Measurements from ENCODE around the gene ANXA4.

The ANXA4 gene

DNA sequence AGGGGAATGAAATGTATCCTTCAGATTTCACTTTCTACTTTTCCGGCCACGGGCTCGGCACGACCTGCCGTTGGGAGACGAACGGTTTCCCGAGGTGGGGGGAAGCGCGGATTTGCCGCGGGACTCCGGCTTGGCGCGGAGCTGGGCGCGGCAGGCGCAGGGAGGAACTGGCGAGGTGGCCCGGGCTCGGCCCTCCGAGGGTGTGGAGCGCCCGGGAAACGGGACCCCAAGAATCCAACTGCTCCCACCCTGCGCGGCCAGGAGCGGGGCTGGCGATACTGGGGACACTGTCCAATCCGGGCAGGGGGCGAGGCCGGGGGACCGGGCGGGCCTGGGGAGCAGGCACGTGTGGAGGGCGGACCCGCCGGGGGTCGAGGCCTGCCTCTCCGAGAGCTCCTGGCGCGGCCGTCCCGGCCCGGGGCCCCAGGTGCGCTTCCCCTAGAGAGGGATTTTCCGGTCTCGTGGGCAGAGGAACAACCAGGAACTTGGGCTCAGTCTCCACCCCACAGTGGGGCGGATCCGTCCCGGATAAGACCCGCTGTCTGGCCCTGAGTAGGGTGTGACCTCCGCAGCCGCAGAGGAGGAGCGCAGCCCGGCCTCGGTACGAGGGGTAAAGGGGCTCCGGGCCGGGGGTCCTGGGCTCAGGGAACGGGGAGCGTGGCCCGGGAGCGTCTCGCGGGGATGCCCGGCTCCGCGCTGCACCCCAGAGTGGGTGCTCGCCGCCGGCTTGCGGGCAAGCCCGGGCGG lies at the start of gene ANXA4:
Gene ANXA4 (plus strand): TSS at position 560 of the 747 bp plus-strand sequence. CDS start 39,432 bp downstream, outside the sequence.
- peak; percentile 75 for DNase-seq

DNA sequence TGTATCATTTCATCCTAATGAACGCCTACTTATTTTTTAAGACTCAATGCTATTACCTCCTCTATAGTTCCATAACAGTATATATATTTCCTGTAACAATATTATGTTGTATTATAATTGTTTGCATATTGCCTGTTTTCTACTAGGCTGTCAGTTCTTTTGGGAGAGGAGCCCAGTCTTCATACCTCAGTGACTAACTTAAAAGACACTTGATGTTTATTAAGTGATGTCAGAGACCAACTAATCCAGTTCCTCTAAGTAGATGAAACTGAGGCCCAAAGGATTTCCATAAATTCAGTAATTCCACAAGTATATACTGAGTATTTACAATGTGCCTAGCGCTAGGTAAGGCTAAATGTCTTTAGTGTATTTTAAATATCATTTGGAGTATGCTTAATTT lies 49.5 kb upstream of the ANXA4 start:
- DNase-seq, result no peak

DNA sequence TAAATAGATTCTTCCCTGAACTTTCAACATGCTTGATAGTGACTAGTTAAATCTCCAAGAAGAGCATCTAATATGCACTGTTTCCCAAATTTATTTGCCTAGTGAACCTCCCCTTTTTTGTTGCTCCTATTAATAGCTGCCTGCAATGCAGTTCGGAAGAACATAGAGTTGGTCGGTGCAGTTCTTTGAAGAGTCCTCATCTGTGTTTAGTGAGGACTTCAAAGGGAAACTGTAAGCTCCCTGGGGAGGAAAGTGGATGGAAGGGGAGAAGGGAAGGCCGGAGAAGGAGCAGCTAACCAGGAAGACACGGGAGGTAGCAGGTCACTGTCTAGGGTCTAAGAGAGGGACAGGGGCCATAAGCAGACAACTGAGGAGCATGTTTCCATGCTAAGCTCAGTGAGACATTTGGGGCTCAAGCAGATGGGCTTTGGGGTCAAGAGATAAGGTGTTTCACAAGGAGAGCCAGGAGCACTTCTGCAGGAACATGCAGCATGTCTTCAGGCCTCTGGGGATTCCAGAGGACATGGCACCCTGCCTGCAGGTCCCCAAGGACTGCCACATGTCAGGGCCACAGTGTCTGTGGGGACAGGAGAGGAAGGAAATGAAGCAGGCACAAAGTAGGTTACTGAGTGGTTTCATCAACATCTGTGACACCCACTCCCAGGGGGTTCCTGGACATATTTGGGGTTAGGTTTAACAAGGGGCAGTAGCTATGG lies 48.7 kb upstream of the ANXA4 start:
- no peak for DNase-seq

DNA sequence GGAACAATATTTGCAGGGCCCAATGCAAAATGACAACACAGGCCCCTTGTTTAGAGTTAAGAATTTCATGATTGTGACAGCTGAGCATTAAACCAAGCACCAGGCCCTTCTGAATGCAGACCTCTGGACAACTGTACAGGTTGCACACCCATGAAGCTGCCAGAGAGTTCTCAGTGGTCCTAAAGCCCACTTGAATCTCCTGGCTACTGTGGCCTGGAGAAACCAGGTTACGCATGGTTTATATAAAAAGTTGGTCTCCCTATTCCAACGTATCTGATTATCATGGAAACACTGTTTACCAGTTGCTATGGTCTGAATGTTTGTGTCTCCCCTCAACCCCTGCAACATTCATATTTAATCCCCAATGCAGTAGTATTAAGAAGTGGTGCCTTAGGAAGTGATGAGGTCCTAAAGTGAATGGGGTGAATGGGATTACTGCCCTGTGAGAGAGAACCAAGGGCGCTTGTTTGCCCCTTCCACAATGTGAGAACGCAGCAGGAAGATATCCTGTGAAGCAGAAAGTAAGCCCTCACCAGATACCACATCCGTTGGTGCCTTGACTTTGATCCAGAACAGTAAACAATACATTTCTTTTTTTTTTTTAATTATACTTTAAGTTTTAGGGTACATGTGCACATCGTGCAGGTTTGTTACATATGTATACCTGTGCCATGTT lies 48.0 kb upstream of the ANXA4 start:
- no peak for DNase-seq

DNA sequence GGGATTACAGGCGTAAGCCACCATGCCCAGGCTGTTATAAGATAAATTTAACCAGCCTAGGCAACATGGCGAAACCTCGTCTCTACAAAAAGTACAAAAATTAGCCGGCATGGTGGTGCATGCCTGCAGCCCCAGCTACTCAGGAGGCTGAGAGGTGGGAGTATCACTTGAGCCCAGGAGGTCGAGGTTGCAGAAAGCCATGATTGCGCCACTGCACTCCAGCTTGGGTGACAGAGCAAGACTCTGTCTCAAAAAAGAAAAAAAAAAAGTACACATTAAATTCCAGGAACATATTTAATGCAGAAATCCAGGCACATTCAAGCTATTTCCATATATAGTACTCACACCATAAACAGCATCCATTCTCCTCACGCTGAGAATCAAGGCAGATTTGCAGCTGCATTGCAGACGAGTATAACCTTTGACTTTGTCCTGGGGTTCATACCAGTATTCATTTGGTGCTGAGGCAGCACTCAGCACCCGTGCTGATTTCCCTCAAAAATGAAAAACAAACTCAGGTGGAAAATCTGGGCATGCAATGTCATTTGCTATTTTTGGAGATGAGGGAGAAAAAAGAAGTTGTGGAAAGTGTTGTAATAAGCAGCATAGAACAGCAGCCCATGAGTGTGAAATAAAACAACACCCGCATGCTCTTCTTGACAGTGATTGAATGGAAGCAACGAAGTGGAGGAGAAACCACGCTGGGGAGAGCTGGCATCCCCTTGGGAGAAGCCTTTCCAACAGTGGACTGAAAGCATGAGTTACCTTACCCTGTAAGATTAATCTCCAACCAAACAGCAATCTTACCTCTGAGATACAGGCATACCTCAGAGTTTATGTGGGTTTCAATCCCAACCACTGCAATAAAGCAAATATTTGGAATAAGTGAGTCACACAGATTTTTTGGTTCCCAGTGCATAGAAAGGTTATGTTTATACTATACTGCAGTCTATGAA lies 46.8 kb upstream of the ANXA4 start:
- peak; percentile 32 for DNase-seq

DNA sequence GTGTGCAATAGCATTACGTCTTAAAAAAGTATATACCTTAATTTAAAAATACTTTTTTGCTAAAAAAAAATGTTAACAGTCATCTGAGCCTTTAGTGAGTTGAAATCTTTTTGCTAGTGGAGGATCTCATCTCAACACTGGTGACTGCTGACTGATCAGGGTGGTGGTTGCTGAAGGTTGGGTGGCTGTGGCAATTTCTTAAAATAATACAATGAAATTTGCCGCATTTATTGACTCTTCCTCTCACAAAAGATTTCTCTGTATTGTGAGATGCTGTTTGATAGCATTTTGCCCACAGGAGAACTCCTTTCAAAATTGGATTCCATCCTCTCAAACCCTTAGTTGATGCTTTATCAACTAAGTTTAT lies 46.1 kb upstream of the ANXA4 start:
- no peak for DNase-seq

DNA sequence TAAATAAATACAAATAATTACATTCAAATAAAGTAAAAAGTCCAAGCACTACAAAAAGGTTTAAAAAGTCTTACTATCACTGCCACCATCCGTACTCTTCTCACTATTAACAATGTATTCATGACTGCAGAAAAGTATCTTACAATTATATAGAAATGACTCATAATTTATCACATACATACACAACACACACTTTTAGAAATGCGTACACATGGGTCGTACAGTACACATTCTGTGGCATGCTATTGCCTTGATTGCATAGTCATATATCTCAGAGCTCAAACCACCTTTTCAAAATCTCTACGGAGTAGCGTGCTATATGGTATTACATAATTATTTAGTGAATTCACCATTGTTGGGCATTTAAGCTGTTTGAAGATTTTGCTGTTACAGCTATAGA lies 41.6 kb upstream of the ANXA4 start:
- no peak for DNase-seq

DNA sequence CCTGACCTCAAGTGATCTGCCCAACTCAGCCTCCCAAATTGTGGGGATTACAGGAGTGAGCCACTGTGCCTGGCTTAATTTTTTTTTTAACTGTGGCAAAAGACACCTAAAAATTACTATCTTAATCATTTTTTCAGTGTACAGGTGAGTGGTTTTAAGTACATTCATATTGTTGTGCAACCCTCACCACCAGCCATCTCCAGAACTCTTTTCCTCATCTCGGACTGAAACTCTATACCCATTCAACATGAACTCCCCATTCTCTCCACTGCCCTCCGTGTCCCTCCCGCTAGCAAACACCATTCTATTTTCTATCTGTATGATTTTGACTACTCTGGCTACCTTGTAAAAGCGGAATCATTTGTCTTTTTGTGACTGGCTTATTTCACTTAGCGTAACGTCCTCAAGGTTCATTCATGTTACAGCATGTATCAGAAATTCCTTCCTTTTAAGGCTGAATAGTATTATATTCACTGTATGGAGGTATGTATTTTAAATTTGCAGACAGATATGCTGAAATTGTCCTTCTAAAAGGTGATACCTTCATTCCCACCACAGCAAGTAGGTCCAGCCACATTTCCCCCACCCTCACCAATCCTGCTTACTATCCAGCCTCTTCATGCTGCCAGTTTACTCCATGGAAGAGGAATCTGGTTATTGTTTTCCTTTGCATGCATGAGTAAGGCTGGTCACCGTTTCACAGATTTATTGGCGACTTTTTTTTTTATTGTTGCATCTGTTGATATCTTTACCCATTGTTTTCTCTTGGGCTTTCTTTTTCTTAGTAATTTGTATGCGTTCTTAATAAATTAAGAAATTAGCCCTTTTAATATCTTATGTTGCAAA lies 40.6 kb upstream of the ANXA4 start:
- no peak for DNase-seq

DNA sequence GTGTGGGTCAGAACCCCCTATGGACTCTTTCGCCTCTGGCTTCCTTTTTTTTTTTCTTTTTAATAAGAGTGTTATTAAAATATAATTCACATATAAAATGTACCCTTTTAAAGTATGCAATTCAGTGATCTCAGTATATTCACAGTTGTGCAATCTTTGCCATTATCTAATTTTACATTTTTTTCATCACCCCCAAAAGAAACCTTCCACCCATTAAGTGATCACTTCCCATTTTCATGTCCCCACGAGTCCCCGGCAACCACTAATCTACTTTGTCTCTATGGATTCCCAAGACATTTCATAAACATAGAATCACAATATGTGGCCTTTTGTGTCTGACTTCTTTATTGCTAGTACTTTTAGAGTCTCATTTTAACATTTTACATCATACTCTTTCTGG lies 38.7 kb upstream of the ANXA4 start:
- no peak for DNase-seq

DNA sequence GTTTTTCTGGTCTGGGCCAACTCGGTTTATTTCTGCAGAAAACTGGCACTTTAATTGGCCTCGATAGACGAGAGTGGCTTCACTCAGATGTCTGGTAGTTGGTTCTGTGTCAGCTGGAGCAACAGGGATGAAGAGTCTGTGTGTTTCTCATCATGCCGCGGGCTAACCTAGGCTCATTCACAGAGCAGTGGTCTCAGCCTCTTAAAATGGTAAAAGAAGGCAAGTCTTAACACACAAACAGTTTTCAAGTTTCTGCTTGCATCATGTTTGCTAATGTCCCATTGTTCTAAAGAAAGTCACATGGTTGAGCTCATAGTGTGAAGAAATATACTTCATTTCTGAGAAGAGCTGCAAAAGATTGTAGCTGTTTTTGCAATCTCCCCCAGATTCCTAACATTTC lies 37.5 kb upstream of the ANXA4 start:
- DNase-seq, result no peak

DNA sequence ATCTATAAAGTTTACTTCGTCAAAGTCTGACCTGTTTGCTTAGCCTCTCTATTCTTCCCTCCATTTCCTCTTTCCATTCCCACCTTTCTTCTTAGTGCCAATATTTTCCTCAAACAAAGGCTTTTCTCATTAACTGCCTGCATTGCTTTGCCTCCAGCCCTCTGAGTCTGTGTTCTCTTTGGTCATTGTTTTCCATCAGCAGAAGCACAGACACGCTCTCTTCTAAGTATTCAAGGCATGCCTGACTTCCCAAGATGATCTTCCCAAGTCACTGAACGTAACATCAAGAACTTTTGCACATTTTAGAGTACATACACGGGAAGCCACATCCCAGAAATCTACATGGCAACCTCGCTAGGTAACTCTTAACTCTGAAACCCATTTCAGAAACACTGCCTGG lies 32.6 kb upstream of the ANXA4 start:
- no peak for DNase-seq

DNA sequence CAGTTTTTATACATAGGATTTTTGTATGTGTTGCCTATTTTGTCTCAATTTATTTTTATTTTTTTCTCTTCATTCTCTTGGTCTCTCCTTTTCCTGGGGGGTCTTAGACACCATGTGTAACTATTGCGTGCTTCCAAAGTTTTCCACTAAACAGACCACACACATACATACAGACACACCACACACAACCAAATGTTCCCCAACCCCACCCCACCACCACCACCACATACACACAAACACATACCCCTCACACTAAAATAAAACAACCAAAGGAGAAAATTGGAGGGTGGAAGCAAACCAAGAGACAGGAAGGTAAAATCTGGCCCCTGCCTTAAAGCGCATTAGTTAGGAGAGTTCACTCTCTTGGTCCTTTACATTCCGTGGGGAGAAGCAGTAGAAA lies 30.0 kb upstream of the ANXA4 start:
- DNase-seq, result no peak

DNA sequence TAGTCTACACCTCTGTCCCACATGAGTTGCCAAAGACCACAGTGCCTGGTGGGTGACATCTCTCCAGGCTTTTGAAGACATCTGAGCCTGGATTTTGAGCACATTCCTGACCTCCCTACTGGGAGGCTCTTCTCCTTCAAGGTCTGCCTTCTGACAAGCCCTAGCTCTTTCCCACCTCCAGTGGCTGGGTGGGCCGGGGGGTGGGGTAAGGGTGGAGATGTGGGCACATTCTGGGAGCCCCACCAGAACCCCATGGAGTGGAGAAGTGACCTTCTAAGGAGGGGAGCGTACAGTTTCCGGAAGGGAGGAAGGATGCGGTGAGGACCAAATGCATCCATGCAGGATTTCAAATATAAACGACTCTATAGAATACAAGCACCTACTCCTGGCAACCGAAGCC lies 27.9 kb upstream of the ANXA4 start:
- DNase-seq, result no peak

DNA sequence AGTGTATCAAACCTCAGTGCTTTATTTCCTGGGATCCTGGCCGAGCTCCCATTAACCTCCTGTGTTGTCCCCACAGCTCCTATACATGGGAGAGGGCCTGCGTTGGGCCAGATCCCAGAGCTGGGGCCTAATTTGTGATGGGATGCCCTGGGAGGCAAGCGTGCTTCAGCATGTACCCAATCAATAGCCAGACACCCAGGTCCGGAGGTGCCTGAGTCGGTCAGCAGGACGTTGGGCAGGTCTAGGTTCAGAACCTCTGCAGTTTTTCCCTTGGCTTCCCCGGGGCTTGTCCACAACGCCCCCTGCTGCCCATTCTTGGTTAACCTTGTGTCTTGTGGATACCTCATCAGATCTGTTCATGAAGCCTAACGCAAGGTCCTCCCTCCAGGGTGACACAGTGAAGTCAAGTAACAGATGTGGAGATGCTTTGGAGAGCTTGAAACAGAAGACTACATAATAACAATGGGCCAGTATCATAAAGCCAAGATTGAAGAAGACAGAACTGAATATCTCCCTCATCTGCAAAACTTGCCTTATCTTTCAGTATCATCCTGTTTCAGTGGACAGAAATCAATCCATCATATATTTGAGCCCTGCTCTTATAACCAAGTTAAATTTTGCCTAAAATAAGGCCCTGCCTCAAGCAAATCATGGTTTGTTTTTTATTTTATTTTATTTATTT lies 27.3 kb upstream of the ANXA4 start:
- peak; percentile 52 for DNase-seq

DNA sequence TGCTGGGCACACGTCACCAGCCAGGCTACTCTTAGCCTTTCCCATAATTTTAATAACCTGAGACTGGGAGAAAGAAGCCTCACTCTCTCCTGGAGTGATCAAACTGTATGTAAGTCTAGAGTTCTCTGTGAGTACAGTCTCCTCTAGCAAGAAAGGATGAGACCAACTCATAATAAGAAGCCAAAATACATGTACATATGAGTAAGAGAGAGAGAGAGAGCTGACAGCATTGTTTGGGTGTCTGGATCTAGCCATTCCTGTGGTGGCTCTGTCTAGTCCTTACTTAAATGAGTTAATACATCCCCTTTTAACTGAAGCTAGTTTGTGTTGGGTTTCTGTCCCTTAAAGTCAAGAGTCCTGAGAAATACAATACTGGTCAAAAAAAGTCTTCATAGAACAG lies 26.0 kb upstream of the ANXA4 start:
- no peak for DNase-seq

DNA sequence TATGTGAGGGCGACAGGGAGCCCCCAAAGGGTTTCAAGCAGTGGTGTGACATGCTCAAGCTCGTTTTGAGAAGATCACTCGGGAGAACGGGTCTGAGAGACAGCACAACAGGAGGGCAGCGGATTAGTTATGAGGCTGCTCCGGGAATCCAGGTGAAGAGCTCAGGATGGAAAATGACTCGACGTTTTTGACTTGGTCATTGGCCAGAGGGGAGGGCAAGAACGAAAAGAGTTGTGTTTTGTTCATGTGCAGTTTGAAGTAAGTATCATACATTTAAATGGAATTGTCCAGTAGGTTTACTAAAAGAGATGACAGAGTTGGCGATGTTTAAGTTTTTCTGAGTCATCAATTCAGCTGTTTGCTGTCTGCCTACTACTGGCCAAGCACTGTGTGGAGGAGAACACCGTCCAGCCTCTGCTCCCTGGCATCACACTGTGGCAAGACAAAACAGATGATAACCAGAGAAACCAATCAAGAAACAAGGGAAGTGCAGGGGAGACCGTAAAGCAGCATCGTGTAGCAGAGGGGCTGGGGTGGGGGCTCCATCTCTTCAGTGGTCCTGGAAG lies 25.3 kb upstream of the ANXA4 start:
- DNase-seq, result no peak

DNA sequence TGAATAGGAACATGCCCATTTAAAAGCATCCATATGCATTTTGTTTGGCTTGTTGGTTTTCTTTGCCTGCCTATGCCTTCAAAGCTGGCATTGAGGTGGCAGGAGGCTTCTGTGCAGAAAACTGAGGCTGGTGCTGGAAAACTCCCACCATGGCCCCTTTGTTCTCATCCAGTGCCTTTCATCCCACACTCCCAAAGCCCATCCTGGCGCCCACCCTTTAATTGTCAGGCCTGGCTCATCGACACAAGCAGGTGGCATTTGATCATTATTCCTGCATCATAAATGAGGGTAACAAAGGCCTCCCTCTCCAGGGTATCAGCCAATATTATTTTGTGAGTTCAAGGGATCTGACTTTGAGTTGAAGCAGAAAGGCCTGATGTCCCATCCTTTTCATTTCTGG lies 24.7 kb upstream of the ANXA4 start:
- no peak for DNase-seq

DNA sequence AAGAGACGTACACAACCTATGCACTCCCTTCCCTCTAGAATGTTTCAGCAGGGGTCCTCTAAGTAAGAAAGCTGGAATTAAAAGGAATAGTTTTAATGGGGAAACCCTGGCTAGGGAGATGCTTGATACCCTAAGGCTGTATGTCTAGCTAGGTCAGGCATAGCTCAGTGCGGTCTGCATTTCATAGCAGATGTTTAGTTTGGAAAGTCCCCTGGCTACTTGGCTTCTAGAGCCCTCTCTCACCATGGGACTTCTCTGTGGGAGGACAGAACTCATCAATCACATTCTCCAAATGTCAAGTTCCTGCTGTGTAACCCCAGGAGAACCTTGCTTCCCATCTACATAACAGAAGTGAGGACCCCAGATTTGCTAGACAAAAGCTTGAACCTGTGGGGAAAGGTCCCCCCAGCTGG lies 24.1 kb upstream of the ANXA4 start:
- DNase-seq, result no peak

DNA sequence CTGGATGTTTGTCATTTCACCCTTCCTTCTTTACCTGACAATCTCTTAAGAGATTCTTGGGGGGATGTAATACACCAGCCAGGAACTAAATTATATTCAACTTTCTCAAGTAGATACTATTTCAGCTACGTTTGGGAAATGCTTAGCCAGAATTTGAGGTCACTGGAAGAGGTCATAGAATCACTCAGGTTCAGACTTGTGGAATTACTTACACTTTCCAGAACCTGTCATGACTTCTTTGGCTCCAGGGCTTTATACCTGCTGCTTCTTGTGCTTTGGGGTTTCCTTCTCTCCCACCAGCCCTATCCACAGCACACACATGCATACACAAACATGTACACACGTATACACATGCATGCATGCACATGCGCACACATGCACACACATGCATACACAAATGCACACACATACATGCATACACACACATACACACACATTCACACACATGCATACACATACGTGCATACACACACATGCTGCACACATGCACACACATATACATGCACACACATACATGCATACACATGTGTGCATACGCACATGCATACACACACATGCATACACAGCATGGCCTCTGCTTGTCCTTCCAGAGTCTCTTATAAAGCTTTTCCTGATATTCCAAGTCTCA lies 23.5 kb upstream of the ANXA4 start:
- DNase-seq, result no peak

DNA sequence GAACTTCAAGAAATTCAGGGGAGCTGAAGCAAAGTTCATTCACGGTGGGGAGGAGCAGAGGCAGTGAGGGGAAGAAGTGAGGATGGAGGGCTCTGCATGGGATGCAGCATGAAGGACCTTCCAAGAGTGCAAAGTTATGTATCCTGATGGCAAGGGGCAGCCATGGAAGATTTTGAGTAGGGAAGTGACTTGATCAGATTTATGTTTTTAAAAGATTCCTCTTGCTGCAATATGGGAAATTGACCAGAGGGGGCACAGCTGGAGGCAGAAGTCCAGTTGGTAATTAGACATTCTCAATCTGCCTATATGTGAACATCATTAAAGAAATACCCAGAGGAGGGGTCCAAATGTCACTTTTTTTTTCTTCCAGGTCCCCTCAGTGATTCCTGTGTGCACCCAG lies 21.5 kb upstream of the ANXA4 start:
- DNase-seq, result no peak

DNA sequence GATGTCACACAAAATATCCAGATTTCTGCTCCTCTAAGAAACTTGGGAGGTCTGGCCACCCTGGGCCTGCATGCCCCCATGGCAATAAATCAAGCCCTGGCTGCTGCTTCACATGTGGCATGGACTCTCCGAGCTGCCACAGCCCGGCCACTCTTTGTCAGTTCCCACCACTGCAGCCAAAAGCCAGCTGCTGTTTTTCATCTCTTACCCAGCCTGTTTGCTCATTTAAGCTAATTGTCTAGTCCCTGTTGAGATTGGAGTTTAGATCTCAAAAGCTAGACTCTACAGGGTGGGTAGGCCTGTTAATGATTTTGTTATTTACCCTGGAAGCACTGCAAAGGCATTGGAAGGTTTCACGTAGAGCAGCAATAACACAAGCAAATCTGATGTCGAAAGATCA lies 20.9 kb upstream of the ANXA4 start:
- DNase-seq, result no peak

All from retina (tissue), 1 donor.